Hippocampal formation (tissue), 2 donors: ENCODE measurements around the gene TTLL3.

ENCODE experiments used
- DNase-seq, 2 donors: peaks; one replicate each; lab custom pipeline; 2025; lab: John Stamatoyannopoulos, UW

The TTLL3 gene

DNA sequence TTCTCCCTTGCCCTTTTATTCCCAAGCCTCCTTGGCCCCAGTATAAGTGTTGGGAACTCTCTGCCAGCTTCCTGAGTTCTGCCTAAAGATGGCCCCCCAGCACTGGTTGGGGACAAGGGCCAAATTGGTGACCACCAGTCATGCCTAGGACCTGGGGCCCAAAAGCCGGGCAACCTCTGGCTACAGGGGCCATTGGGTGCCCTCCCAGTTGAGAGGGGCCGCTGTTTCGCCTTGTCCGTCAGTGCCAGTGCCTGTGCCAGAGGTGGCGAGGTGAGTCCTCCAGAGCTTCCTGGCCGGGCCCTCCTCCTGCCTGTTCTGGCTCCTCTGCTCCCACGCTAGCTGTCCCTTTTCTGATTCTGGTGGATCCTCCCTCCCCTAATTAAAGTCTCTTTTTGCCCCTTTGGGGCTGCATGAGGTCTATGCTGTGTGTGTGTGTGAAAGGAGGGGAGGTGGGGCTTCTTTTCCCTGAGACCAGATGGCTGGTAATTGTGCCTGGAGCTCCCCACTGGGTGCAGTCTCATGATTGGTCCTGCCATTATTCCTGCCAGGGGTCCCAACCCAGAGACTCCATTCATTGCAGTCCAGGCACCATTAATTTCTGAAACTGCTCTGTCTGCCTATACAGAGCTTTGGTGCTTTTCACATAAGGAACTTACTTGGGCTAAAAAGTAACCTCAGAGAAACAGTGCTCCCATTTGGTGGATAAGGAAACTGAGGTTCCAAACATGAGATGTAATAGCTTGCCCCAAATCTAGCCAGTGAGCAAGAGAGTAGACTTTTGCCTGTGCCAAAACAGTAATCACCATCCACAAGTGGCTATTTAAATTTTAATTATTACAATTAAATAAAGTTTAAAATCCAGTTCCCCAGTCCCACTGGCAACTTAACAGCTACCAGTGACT, 3.1 kb upstream of the TTLL3 start:
- DNase-seq: no peak

DNA sequence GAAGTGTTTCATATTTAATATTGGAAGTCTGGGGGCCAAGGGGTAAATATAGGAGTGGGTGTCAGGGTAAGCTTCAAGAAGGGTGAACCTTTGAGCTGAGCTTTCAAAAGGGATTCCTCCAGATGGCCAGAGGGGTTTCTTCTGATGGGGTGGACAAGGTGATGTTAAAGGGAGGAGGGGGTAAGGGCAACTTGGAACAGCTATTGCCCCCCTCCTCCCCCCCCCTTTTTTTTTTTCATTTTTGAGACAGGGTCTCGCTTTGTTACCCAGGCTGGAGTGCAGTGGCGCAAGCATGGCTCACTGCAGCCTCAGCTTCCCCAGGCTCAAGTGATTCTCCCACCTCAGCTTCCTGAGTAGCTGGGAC, 2.1 kb upstream of the TTLL3 start:
- no peak for DNase-seq

DNA sequence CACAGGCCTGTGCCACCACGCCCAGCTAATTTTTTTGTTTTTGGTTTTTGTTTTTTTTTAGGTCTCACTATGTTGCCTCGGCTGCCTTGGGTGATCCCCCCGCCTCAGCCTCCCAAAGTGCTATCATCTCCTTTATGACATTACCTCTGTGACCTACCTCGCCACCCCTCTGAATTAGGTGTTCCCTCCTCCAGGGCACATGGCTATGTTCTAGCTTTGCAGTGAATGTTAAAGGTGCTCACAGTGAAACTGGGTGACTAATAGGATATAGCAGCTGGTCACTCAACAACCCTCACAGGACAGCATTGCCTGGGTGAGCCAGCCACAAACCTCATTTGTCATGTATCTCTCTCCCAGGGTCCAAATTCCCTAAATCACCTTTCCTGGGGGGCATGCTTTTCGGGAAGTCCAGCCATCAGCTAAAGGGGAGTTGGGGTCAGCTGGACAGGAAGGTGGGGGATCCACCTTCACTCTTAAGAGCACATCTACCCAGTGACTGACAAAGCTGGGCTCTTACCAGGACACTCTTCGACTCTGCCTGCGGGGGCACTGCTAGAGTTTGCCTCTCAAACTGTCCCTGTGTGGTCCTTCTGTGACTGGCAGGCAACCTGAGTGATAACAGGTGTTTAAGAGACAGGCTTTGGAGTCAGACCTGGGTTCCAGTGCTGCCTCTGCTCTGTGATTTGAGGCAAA, 1.6 kb upstream of the TTLL3 start:
- DNase-seq: no peak

DNA sequence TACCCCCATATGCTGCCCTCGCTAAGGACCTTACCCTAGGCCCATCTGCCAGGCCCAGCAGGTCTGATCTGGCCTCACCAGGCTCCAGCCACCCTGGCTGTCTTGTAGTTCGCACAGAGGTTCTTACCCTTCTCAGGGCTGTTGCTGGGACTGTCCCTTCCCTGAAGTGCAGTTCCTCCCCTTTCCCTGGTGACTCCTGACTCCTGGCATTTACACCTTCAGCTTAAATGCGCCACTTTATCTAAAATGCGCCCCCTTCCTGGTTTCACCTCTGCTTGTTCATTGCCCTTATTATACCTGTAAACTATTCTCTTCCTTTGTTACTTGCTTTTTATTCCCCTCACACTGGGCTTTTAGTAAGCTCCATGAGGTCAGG, 835 bp upstream of the TTLL3 start:
- no peak for DNase-seq

DNA sequence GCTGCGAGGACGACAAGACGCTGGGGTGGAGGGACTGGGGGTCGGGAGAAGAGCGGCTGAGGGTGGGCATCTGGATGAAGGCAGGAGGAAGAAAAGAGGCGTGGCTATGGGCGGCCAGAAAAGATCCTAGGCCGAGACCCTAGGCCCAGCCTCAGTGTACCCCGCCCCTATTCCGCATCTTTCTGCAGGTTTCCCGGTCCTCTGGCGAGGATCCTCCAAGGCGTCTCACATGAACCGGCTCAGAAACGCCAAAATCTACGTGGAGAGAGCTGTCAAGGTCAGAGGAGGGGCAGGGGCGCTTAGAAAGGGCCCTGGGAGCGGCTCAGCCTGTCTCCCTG, 340 bp downstream of the TTLL3 start:
- DNase-seq: no peak

DNA sequence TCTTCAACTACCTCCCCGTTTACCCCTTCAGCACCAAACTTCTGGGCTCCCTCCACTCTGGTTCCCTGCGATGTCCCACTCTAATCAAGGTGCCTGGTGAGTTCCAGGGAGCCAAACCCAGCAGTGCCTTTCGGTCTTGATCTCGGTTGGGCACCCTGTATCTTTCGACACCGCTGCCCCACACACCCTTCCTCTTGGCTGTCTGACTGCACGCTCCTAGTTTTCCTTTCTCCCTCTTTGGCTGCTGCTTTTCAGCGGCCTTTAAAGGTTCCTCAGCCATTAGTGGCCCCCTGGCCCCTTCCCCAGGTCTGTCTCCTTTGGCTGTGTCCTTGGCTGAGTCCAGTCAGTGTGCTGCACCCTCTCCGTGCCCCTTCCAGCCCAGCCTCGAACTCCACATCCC, 784 bp downstream of the TTLL3 start:
- no peak for DNase-seq

DNA sequence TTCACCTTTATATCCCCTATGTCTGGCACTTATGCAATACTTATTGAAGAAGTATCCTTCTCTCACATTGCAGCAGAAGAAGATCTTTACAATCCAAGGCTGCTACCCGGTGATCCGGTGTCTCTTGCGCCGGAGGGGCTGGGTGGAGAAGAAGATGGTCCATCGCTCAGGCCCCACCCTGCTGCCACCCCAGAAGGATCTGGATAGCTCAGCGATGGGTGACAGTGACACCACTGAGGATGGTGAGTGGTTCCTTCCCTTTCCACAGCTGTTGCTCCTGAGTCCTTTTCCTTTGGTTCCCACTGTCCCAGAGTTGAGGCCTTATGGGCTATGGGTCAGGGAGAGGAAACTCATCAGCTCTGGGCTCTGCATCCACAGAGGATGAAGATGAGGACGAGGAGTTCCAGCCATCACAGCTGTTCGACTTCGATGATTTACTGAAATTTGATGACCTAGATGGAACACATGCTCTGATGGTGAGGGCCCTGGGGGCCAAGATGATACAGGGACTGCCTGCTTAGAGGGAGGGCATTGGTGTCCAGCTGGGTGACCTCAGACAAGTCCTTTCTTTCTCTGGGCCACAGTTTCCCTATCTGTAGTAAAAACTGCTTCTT, 2.9 kb downstream of the TTLL3 start:
- no peak for DNase-seq

DNA sequence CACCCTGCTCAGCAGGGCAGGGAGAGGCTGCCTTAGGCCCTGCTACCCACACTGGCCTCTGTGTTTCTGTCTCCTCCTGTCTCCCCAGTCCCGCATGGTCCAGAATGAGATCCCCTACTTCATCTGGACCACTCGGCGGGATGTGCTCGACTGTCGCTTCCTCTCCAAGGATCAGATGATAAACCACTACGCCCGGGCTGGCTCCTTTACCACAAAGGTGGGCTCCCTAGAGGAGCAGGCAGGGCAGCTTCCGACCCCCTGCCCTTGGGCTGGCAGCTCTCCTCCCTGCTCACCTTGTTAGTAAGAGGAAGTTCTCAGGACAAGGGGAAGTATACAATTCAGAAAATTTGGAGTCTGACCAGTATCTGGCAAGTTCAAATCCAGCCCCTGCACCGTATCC, 5.9 kb downstream of the TTLL3 start:
- no peak for DNase-seq

DNA sequence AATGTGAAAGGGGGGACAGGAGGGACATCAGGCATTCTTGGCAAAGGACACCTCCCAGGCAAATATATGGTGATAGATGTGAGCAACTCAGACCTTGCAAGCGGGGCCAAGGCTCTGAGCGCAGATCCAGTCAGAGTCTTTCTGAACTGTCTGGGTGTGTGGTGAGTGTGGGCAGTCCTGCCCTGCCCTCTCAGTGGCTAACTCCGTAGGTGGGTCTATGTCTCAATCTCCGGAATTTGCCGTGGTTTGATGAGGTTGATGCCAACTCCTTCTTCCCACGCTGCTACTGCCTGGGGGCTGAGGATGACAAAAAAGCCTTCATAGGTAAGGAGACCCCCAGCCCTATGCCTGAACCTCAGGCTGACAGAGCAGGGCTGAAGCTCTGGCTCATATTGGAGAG, 7.4 kb downstream of the TTLL3 start:
- DNase-seq: no peak

DNA sequence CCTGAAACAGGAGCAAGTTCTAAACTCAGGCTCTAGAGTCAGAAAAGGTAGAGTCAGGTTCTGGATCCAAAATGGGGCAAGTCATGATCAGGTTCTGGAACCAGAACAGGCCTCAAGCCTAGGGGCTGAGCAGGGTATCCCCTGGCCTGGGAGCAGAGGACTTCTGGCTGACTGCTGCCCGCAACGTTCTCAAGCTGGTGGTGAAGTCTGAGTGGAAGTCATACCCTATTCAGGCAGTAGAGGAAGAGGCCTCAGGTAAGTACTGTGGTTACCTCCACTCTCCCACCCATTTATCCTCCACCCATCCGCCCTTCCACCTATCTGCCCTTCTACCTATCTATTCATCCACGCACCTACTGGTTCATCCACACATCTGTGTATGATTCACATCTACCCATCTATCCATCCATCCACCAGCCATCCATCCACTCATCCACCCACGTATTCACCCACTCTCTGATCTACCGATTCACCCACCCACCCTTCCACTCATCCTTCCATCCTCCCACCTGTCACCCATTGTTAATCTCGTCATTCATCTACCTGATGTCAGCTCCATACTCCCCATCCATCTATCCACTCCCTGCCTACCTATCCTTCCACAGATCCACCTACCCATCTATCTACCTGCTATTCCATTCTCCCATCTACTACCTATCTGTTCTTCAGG, 8.7 kb downstream of the TTLL3 start:
- no peak for DNase-seq

DNA sequence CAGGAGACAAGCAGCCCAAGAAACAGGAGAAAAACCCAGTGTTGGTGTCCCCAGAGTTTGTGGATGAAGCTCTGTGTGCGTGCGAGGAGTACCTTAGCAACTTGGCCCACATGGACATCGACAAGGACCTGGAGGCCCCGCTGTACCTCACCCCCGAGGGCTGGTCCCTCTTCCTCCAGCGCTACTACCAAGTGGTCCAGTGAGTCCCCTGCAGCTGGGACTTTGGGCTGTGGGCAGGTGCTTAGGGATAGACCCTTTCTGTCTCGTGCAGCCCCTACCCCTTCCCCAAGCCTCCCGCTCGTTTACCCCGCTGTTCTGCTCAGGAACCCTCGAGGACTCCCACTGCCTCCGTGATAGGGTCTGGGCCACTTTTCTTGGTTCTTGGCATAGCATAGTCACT, 10.5 kb downstream of the TTLL3 start:
- DNase-seq: no peak

DNA sequence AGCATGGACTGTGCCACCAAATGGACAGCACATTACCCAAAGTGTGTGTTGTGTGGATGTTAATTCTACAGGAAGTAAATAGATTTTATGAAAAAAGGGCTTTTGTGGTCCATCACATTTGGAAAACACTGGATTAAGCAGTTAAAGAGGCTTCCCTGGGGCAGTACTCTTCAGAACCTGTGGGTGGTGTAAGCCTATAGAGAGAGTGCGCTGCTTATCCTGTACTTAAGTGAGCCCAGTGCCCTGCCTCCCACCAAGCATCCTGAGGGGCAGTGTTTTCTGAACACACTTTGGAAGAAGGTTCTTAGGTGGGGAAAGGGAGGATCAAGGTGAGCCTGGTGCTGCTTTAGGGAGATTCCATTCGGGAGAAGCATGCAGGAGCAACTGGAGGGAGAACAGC, 10.9 kb downstream of the TTLL3 start:
- DNase-seq: no peak

DNA sequence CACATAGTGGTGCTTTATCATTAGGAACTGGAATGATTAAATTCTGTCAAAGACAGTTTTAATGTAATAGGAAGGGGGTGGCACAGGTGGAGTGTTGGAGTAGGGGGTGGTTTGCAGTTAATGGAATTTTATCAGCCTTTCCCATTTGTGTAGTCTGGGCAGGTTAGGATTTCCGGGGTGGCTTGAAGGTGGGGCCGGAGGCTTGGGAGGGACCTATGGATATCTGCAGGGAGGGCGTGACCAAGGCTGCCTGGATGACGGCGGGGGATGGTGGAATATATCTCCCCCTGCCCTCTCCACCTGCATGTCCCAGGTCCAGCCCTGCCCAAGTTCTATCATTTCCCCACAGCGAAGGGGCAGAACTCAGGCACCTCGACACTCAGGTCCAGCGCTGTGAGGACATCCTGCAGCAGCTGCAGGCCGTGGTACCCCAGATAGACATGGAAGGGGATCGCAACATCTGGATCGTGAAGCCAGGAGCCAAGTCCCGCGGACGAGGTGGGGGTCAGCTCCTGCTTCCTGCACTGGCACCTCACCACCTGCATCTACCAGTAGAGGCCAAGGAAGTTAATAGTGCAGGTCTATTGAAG, 15.5 kb downstream of the TTLL3 start:
- no peak for DNase-seq

DNA sequence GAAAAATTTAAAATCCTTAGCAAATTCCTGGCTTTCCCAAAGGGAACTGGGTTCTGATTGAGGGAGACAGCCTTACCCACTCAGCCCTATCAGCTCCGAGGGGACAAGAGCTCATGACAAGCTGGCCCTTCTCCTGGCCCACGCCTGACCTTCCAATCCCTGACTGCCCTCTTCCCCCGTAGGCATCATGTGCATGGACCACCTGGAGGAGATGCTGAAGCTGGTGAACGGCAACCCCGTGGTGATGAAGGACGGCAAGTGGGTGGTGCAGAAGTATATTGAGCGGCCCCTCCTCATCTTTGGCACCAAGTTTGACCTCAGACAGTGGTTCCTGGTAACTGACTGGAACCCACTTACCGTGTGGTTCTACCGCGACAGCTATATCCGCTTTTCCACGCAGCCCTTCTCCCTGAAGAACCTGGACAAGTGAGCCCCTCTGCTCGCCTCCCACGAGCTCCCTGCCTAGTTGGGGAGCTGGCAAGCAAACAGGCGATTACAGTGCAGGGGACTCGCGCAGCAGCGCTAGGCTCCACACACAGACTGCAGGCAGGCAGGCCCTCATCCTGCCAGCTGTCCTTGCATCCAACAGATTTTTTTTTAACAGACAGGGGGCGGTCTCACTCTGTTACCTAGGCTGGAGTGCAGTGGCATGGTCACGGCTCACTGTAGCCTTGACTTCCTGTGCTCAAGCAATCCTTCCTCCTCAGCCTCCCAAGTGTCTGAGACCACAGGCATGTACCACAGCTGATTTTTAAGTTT, 16.9 kb downstream of the TTLL3 start:
- no peak for DNase-seq

DNA sequence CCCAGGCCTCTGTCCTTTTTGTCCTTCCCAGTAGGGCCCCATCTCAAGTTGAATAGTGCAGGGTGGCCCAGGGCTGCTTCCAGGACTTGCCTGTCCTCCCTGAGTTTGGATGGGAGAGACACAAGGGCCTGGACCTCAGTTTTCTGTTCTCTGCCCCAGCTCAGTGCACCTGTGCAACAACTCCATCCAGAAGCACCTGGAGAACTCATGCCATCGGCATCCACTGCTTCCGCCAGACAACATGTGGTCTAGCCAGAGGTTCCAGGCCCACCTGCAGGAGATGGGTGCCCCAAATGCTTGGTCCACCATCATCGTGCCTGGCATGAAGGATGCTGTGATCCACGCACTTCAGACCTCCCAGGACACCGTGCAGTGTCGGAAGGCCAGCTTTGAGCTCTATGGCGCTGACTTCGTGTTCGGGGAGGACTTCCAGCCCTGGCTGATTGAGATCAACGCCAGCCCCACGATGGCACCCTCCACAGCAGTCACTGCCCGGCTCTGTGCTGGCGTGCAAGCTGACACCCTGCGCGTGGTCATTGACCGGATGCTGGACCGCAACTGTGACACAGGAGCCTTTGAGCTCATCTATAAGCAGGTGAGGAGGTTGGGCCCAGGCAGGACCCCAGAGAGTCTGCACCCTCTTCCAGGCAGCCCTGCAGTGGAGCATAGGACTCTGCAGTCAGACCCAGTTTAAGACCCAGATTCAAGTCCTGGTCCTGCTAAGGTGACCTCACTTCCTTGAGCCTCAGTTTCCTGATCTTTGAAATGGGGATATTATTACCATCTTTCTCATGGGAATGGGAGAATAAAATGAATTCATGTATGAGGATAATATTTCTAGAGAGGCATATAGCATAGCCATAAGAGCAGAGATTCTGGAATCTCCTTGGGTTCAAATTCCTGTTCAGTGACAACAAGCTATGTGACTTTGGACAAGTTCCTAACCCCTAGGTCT, 19.0 kb downstream of the TTLL3 start:
- DNase-seq: no peak

DNA sequence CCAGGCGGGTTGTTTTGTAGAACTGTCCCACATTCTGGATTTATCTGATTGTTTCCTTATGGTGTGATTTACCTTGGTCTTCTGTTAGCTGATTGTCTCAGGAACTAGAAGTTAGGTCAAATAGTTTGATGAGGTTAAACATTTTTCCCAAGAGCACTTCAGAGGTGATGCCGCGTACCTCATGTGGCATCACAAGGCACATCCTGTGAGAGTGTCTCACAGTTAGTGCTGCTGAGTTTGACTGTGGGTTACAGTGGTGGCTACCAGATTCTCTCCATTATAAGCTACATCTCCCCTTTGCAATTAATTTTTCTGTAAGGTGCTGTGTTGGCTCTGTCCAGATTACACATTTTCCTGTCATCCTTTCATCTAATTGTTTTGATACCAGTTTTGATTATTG, 21.2 kb downstream of the TTLL3 start:
- DNase-seq: no peak

DNA sequence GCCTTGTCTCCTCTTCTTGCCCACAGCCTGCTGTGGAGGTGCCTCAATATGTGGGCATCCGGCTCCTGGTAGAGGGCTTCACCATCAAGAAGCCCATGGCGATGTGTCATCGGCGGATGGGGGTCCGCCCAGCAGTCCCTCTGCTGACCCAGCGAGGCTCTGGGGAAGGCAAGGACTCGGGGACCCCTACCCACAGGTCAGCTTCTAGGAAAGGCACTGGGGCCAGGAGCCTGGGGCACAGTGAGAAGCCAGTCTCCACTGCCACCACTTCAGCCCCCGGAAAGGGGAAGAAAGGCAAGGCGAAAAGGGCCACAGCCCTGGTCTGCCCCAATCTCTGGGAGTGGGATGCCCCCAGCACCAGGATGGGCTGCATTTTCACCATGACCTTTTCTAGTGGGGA, 23.0 kb downstream of the TTLL3 start:
- no peak for DNase-seq

DNA sequence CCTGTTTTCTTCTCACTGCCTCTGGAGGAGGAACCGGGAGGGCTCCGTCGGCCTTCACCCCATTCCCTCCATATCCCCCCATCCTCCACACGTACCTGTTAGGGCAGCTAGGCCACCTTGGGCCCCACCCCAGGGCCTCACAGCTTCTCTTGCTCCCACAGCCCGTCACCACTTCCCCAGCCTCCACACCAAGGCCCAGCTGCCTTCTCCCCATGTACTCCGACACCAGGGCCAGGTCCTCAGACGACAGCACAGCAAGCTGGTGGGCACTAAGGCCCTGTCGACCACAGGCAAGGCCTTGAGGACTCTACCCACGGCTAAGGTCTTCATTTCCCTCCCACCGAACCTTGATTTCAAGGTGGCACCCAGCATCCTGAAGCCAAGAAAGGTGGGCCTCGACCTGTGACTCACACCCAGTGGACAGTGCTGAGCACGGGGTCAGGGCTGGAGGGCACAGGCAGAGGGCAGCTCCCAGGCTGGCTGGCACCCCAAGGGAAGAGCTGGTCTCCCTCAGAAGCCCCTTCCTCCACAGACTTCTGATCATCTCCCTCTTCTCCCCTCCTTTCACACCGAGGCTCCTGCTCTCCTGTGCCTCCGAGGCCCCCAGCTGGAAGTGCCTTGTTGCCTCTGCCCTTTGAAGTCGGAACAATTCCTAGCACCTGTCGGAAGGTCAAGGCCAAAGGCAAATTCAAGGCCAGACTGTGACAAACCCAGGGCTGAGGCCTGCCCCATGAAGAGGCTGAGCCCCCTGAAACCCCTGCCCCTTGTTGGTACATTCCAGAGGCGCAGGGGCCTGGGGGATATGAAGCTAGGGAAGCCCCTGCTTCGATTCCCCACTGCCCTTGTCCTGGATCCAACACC, 24.7 kb downstream of the TTLL3 start:
- DNase-seq: no peak
